HL-60 (cell line): Measurements from ENCODE around the gene ALPK3.

ENCODE experiments used
- DNase-seq, 2 experiments: peaks; one replicate each; pipeline ENCODE4 v3.0.0-alpha.2; 2010 to 2020; ENCODE audit warnings: low read depth in 1 of 2, low spot score in 1 of 2
- H3K27ac ChIP-seq: fragments of 250-450 bp; sonication (Bioruptor Pico); replicated peaks from 2 replicates; pipeline ENCODE4 v1.5.1; 2020; ENCODE audit warnings: mild to moderate bottlenecking, moderate library complexity
- H3K27me3 ChIP-seq: fragments of 250-450 bp; sonication (Bioruptor Pico); 2 replicates; pipeline ENCODE4 v1.5.1; 2021; ENCODE audit warnings: mild to moderate bottlenecking, moderate library complexity; ENCODE audit not compliant: insufficient read depth, poor library complexity, severe bottlenecking
- H3K4me3 ChIP-seq: replicated peaks from 2 replicates; pipeline ENCODE4 v1.5.1; 2011; ENCODE audit warnings: mild to moderate bottlenecking, control low read depth, low read length; ENCODE audit not compliant: insufficient read depth
- GABPA ChIP-seq: IDR thresholded peaks from 2 replicates; pipeline ENCODE4 v1.6.1; 2012; ENCODE audit warnings: low read depth
- POLR2AphosphoS5 ChIP-seq: IDR thresholded peaks from 2 replicates; pipeline ENCODE4 v1.6.1; 2012; ENCODE audit warnings: low read depth
- SPI1 ChIP-seq: IDR thresholded peaks from 2 replicates; pipeline ENCODE4 v1.6.1; 2012; ENCODE audit warnings: low read depth, mild to moderate bottlenecking, borderline replicate concordance
- TF ChIP-seq, protein P1 (sequence below): IDR thresholded peaks from one replicate; pipeline ENCODE4 v1.5.1; 2011; ENCODE audit warnings: low read length, control low read depth, inconsistent platforms; ENCODE audit not compliant: insufficient read depth
- TF ChIP-seq, protein P2 (sequence below): IDR thresholded peaks from 2 replicates; pipeline ENCODE4 v1.6.1; 2012; ENCODE audit warnings: low read depth; ENCODE audit not compliant: insufficient replicate concordance

ALPK3 gene

DNA sequence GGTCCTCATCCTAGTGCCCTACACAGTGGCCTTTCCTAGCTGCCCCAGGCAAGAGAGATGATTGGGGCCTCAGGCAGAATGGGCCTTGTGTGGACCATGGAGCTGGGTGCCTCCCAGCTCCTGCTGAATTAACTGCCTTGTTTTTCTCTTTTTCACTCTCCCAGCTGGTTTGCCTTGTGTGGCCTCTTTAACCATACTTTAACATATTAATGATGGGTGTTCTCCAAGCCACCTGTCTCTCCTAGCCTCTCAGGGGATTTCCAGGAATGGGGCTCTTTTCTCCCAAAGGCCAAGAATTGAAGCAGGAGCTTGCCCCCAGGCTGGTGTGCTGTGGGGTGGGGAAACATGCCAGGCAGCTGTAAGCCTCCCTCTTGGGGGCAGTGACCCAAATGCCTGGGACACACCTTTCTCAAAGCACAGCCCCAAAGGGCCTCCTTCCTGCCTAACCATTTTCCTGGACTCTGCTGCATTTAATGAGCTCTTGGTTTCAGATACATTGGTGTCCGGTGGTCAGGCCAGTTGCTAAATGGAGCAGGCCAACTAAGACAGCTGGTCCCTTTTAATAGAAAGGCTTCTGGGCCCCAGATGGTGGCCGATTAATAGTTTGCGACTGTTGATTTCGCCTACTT is 5.6 kb downstream of the ALPK3 start:
- Histone ChIP-seq H3K27me3 (no peaks in the 10 kb centered on the region), H3K27ac (no peak overlapping the region), H3K4me3 (no peak overlapping the region)
- no peak for TF ChIP-seq GABPA
- TF ChIP-seq SPI1 = no peak
- TF ChIP-seq, protein P1, sequence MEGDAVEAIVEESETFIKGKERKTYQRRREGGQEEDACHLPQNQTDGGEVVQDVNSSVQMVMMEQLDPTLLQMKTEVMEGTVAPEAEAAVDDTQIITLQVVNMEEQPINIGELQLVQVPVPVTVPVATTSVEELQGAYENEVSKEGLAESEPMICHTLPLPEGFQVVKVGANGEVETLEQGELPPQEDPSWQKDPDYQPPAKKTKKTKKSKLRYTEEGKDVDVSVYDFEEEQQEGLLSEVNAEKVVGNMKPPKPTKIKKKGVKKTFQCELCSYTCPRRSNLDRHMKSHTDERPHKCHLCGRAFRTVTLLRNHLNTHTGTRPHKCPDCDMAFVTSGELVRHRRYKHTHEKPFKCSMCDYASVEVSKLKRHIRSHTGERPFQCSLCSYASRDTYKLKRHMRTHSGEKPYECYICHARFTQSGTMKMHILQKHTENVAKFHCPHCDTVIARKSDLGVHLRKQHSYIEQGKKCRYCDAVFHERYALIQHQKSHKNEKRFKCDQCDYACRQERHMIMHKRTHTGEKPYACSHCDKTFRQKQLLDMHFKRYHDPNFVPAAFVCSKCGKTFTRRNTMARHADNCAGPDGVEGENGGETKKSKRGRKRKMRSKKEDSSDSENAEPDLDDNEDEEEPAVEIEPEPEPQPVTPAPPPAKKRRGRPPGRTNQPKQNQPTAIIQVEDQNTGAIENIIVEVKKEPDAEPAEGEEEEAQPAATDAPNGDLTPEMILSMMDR = no peak
- TF ChIP-seq, protein P2, sequence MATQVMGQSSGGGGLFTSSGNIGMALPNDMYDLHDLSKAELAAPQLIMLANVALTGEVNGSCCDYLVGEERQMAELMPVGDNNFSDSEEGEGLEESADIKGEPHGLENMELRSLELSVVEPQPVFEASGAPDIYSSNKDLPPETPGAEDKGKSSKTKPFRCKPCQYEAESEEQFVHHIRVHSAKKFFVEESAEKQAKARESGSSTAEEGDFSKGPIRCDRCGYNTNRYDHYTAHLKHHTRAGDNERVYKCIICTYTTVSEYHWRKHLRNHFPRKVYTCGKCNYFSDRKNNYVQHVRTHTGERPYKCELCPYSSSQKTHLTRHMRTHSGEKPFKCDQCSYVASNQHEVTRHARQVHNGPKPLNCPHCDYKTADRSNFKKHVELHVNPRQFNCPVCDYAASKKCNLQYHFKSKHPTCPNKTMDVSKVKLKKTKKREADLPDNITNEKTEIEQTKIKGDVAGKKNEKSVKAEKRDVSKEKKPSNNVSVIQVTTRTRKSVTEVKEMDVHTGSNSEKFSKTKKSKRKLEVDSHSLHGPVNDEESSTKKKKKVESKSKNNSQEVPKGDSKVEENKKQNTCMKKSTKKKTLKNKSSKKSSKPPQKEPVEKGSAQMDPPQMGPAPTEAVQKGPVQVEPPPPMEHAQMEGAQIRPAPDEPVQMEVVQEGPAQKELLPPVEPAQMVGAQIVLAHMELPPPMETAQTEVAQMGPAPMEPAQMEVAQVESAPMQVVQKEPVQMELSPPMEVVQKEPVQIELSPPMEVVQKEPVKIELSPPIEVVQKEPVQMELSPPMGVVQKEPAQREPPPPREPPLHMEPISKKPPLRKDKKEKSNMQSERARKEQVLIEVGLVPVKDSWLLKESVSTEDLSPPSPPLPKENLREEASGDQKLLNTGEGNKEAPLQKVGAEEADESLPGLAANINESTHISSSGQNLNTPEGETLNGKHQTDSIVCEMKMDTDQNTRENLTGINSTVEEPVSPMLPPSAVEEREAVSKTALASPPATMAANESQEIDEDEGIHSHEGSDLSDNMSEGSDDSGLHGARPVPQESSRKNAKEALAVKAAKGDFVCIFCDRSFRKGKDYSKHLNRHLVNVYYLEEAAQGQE = no peak
- no peak for TF ChIP-seq POLR2AphosphoS5
- DNase-seq = no peak

DNA sequence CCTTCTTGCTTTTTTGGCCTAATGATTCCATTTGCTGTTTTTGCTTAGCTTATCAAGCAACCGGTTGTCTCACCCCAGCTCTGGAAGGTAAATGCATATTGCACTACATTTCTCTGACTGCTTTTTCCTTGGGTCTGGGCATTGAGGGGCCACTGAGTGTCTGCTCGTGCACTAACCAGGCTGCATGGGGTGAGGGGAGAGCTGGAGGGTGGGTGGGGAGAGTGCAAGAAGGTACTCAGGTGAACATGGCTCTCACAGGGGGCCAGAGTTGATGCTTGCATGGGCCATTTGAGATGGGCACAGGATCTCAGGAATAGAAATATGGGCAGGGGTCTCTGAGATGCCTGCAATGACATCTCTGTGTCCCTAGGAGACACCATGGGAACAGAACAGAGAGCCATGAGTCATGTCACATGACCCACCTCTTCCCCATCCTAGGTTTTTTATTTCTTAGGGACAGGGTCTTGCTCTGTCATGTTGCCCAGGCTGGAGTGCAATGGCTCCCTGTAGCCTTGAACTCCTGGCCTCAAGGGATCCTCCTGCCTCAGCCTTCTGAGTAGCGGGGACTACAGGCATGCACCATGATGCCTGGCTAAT is 6.2 kb downstream of the ALPK3 start:
- no peak for TF ChIP-seq GABPA
- TF ChIP-seq SPI1 = no peak
- TF ChIP-seq, protein P2 = no peak
- TF ChIP-seq, protein P1 = no peak
- no peak for TF ChIP-seq POLR2AphosphoS5
- Histone ChIP-seq H3K4me3 (no peak overlapping the region), H3K27ac (no peak overlapping the region), H3K27me3 (no peaks in the 10 kb centered on the region)
- no peak for DNase-seq

DNA sequence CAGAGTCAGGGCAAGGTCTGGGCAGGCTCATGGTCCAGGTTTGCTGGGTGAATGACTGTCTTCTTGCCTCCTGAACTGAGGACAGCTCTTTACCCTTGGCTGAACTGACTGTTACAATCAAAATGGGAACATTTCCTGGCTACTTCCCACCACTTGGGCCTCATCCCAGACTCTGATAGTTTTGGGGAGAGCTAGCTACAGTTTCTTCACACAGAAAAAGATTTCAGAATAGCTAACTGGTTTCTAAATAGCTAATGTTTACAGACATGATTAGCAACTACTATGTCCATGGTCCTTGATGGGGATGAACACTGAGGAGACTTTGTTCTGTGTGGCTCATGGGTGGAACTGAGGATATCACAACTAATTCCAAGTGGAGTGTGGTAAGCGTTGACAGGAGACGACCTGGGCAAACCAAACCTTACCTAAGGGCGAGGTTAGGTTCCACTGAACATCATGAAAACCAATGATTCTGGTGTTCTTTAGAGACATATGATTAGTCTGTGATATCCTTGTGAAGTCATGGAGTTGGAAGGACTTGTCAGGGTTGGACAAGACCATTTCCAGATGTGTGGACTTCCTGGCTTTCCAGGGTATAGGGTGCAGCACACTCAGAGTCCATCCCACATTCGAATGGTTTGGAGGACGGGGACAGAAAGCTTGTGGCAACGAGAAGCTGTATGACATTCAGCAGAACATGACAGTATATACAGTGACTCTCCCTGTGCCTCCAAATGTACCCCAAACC is 7.3 kb downstream of the ALPK3 start:
- Histone ChIP-seq H3K27me3 (no peaks in the 10 kb centered on the region), H3K4me3 (no peak overlapping the region), H3K27ac (no peak overlapping the region)
- no peak for TF ChIP-seq SPI1
- DNase-seq = no peak

DNA sequence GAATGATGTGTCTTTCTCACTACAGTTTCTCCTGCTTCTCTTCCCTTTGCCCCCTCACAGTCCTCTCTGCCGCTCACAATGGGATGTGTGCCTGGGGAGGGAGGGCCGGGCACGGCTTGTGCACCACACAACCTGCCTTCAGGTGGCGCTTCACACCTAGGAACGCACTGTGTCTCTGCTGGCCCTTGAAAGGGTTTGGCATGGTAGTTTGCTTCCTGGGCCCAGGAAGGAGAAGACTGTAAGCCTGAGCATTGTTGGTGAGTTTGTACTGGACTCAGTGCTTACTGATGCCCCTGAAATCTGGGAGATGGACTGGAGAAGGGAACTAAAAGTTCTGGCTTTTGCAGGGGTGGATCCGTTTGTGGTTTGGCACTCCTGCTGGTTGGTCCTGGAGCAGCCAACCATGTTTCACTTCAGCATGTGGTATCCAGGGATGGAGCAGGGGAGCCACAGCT is 9.2 kb downstream of the ALPK3 start:
- TF ChIP-seq SPI1 (no peak), GABPA (no peak), POLR2AphosphoS5 (no peak)
- TF ChIP-seq, protein P2 = no peak
- TF ChIP-seq, protein P1 = peak; percentile 22
- DNase-seq = peak in 1 of 2 experiments; percentile 29
- no peak overlapping the region for H3K27ac ChIP-seq
- H3K27me3 ChIP-seq = no peaks in the 10 kb centered on the region
- H3K4me3 ChIP-seq = no peak overlapping the region
